Right lobe of liver (tissue), 6 donors: ENCODE data around the gene GZMA. TPM values are rescaled to one million over a fixed set of nuclear protein-coding genes. Genes with fewer than 3 reads are reported as not detected.
A peak's percentile ranks its signal among the peaks of the same experiment; 100 is the strongest.

Source experiments
- ATAC-seq, 4 donors: fragments of 200-7000 bp; cut with Tn5 transposase; one replicate each; pipeline ENCODE4 v1.9.1; 2020; ENCODE audit warnings: mild to moderate bottlenecking in 4 of 4, moderate library complexity in 4 of 4
- DNase-seq, 3 donors: peaks; one replicate each; pipeline ENCODE4 v3.0.0-alpha.2; 2020
- H3K27ac ChIP-seq, 3 donors: fragments of 200-600 bp; one replicate each; pipeline ENCODE4 v1.8.0; 2022
- H3K27me3 ChIP-seq, 2 donors: fragments of 200-600 bp; one replicate each; pipeline ENCODE4 v1.8.0; 2022
- H3K36me3 ChIP-seq, 4 donors: fragments of 200-600 bp; sonication (generic) in 1 of 4; one replicate each; pipeline versions ENCODE4 v1.5.1 to v1.8.0; 2017 to 2022; ENCODE audit warnings: control low read depth in 1 of 4
- H3K4me1 ChIP-seq, 4 donors: fragments of 200-600 bp; sonication (generic) in 1 of 4; one replicate each; pipeline versions ENCODE4 v1.5.1 to v1.8.0; 2017 to 2022; ENCODE audit warnings: control low read depth in 1 of 4
- H3K4me3 ChIP-seq, 3 donors: fragments of 200-600 bp; one replicate each; pipeline ENCODE4 v1.8.0; 2022
- H3K9me3 ChIP-seq, 4 donors: fragments of 200-600 bp; sonication (generic) in 1 of 4; one replicate each; pipeline versions ENCODE4 v1.5.1 to v1.8.0; 2017 to 2022; ENCODE audit warnings: control low read depth in 1 of 4
- POLR2A ChIP-seq: fragments of 450-650 bp; IDR thresholded peaks from one replicate; pipeline ENCODE4 v1.6.1; 2017; ENCODE audit warnings: antibody characterized with exemption, mild to moderate bottlenecking
- WGBS: methylation state at CpG from one replicate; pipeline ENCODE4 v1.1.6; 2018; ENCODE audit warnings: low coverage, low lambda C conversion rate; ENCODE audit not compliant: insufficient coverage; ENCODE audit errors: missing lambda C conversion rate; 5-methylcytosine and 5-hydroxymethylcytosine counted together
- intact Hi-C, 2 donors: fragments of 100-400 bp; cut with DNase I; formaldehyde crosslinking; loops; one replicate each; pipeline versions ENCODE4 v1.11.2 to v1.14.1; 2022
- total RNA-seq, 6 experiments: library from RNA; depleted of rRNA in 2 of 6; stranded (reverse); fragments of >200 nt in 2 of 6; fragmentation: NEBNext Ultra II Directional in 3 of 6; extraction: Animal tissue kit (Norgen Biotek cat#: 25700) in 3 of 6; gene quantifications; one replicate each; pipeline versions ENCODE4 v1.1.0 to v1.2.4, GENCODE V29; 2016 to 2023
- TF ChIP-seq, protein P1 (sequence below), 4 donors: fragments of 200-600 bp in 3 of 4; fragments of 450-650 bp in 1 of 4; IDR thresholded peaks; one replicate each; pipeline versions ENCODE4 v1.5.1 to v1.8.0; 2016 to 2022; ENCODE audit warnings: antibody characterized with exemption in 4 of 4, mild to moderate bottlenecking in 2 of 4
- donor health status: DM: no; HTN: yes; CAD: no.
- donor health status: DM: no; HTN: no; CAD: no.
- donor health status: DM: no; HTN: no; CAD: no.
- donor health status: DM: no; HTN: yes; CAD: no.
- donor health status: DM: no; HTN: yes; CAD: no.

GZMA gene
- total RNA-seq, 6 experiments from 2014 or later, result 0.53 to 2.9 (median 1.8) TPM

GRCh38 chr5:55151923-55152842 is 49.7 kb downstream of the GZMA start:
- H3K4me3 ChIP-seq, result no peak overlapping the region
- peak in 1 of 4 donors; percentile 50 for ATAC-seq
- TF ChIP-seq, protein P1, sequence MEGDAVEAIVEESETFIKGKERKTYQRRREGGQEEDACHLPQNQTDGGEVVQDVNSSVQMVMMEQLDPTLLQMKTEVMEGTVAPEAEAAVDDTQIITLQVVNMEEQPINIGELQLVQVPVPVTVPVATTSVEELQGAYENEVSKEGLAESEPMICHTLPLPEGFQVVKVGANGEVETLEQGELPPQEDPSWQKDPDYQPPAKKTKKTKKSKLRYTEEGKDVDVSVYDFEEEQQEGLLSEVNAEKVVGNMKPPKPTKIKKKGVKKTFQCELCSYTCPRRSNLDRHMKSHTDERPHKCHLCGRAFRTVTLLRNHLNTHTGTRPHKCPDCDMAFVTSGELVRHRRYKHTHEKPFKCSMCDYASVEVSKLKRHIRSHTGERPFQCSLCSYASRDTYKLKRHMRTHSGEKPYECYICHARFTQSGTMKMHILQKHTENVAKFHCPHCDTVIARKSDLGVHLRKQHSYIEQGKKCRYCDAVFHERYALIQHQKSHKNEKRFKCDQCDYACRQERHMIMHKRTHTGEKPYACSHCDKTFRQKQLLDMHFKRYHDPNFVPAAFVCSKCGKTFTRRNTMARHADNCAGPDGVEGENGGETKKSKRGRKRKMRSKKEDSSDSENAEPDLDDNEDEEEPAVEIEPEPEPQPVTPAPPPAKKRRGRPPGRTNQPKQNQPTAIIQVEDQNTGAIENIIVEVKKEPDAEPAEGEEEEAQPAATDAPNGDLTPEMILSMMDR (IDR thresholded peaks at IDR 0.05), result no peak
- no peak for TF ChIP-seq POLR2A
- H3K9me3 ChIP-seq, result no peaks in the 10 kb centered on the region
- DNase-seq, result no peak
- H3K27me3 ChIP-seq, result no peaks in the 10 kb centered on the region
- WGBS, result 28% methylated on average over 4 of the region's 5 CpGs
- H3K4me1 ChIP-seq, result no peaks in the 10 kb centered on the region
- intact Hi-C loops, result loop anchor here (10.0 kb wide), 2 partner anchors 207 to 247 kb away; no protein-coding TSS in a partner anchor
- H3K27ac ChIP-seq, result no peak overlapping the region
- no peaks in the 10 kb centered on the region for H3K36me3 ChIP-seq

GRCh38 chr5:55154873-55155272 is 52.4 kb downstream of the GZMA start:
- Histone ChIP-seq H3K4me1 (no peaks in the 10 kb centered on the region), H3K27ac (no peak overlapping the region), H3K36me3 (no peaks in the 10 kb centered on the region), H3K27me3 (no peaks in the 10 kb centered on the region), H3K9me3 (no peaks in the 10 kb centered on the region), H3K4me3 (no peak overlapping the region)
- DNase-seq, result no peak
- TF ChIP-seq, protein P1 (IDR thresholded peaks at IDR 0.05), result no peak
- TF ChIP-seq POLR2A, result no peak
- ATAC-seq, result peak in 2 of 4 donors; percentile 32 to 50
- 16% methylated on average over 3 of the region's 3 CpGs for WGBS
- intact Hi-C loops, result loop anchor here (10.0 kb wide), 2 partner anchors 210 to 250 kb away; no protein-coding TSS in a partner anchor

Other genes with a start within 250 kb of the GZMA start
- gene ESM1, start 117.1 kb upstream of the GZMA start, total RNA-seq, result 1 to 10 TPM in 1 of 6 experiments, under 1 TPM in 3, not detected in 2; 0.24 to 2.6 (median 0.31) TPM
- gene GZMK, start 78.4 kb upstream of the GZMA start, total RNA-seq, result 1 to 10 TPM in 1 of 6 experiments, under 1 TPM in 5; 0.18 to 1.1 (median 0.56) TPM
- gene GPX8, start 57.5 kb downstream of the GZMA start, total RNA-seq, result 1 to 10 TPM in 5 of 6 experiments, under 1 TPM in 1; 0.24 to 3.2 (median 1.4) TPM
- gene CDC20B, start 70.5 kb downstream of the GZMA start, total RNA-seq, result not detected
- not detected for gene MCIDAS, start 124.7 kb downstream of the GZMA start, total RNA-seq
- gene CCNO, start 131.0 kb downstream of the GZMA start, total RNA-seq, result under 1 TPM in 2 of 6 experiments, not detected in 4; 0.31 to 0.75 TPM
- 10 to 100 TPM; 10.8 to 18.2 (median 14.7) TPM for gene DHX29, start 205.0 kb downstream of the GZMA start, total RNA-seq
- gene MTREX, start 205.3 kb downstream of the GZMA start, total RNA-seq, result 10 to 100 TPM; 24.7 to 42.4 (median 31.9) TPM